Posterior cingulate gyrus (tissue), 11 donors: ENCODE results near the gene PHF19.

Source experiments
- DNase-seq, 10 donors: peaks; one replicate each; pipeline versions ENCODE4 v3.0.0 to v3.0.0-alpha.2; 2020 to 2021; ENCODE audit warnings: mixed read lengths in 3 of 10
- intact Hi-C: fragments of 100-400 bp; cut with DNase I; formaldehyde crosslinking; loops from one replicate; pipeline ENCODE4 v1.15.1; 2023

PHF19 gene

DNA sequence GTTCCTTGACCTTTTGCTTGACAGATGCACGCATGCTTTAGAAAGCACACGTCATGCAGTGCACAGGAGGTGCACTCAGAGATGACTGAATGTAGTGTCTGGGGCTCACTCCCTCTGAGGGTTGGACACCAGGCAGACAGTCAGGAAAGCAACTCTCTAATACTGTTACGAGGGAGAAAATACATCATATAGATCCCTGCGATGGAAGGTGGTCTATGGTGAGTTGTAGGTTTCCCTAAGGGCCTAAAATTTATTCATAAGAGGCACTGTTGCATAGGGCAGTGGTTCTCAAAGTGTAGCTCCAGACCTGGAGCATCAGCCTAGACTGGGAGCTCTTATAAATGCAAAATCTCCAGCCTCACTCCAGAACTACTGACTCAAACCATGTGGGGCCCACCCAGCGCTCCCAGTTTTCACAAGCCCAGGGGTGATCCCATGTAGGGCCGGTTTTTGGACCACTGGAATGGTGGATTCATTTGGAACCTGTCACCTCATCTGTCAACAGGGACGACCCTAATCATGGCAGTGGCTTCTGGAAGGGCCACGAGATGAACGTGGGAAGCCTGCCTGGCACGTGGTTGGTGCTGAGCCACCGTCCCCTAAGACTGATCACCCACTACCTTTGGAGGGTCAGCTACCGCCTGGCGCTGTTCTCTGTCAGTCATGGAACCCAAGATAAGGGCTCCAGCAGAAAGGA is 16.8 kb upstream of the PHF19 start:
- no peak for DNase-seq
- intact Hi-C loops, result no loop called here

DNA sequence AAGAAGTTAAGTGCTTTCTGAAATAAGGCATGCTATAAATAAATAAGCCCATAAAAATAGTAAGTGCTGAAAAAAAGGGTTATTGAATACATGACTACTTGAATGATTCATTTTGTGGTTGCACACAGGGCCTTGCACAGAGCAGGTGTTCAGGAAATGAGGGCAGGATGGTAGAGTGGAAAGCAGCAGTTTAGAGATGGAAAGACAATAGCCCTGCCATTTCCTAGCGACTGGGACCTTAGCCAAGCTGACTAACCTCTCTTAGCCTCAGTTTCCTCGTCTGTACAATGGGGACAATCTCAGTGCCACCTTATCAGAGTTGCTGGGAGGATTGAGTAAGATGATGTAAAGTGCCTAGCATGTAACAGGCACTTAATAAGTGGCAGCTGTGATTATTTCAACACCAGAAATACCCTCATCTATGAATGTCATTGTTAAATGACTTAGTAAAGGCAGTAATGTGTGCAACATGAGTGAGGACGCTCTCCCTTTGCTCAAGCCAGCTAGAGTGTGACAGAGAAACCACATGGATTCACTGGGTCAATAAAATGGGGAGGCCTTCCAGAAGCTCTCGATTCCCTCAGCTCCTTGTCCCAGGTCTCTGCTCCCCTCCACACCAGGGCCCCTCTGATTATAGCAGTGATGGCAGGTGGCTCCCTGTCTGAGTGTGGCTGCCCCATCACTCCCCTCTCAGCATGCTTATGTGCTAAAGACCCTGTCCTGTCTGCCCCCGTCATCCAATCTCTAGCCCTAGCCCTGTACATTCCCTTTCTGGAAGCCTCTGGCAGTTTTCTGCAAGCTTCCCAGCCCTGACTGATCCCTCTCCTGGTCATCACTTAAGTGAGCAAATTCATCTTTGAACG is 16.0 kb upstream of the PHF19 start:
- DNase-seq, result no peak
- intact Hi-C loops, result no loop called here

GRCh38 chr9:120891884-120892747 is 15.1 kb upstream of the PHF19 start:
- intact Hi-C loops, result no loop called here
- DNase-seq, result no peak

GRCh38 chr9:120891245-120891883 is 14.4 kb upstream of the PHF19 start:
- intact Hi-C loops, result no loop called here

DNA sequence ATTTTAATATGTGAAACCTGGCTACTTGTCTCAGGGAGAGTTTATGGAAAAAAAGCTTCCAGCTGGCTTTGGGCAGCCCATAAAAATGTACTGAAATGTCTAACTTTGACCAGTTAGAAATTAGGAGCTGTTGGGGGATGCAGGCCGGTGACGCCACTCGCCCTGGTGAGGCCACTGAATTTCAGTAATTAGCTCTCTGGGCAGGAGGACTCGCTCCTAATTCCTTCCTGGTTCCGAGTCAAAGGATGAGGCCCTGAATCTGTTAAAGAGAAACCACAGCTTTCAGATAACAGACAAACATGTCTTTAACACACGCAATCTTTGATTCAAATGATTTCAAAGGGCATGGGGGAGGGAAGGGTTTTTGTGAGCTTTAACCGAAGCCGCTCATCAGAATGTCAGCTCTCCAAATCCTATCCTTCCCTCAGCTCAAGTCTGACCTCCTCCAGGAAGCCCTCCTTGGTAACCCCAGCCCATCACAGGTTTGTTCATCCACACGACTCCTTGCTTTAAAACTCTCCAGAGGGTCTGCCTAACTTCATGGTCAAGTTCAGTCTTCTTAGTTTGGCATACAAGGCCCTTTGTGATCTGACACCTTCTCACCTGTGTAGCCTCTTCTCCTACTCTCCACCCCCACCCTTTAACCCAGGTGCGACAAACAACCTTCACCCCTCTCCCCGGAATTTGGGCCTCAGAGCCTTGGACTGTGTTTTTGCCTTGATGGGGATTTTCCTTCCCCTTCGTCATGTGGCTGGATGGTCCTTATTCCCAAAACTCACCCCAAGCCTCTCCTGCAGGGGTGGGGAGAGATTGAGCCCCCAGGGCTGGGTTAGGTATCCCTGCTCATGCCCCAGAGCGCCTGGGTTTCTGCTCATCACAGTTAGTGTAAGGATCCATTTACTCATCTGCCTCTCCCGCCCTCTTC is 13.6 kb upstream of the PHF19 start:
- no peak for DNase-seq
- intact Hi-C loops, result no loop called here

More at GRCh38 chr9:120891245-120891883, 14.4 kb upstream of the PHF19 start:
- no peak for DNase-seq

DNA sequence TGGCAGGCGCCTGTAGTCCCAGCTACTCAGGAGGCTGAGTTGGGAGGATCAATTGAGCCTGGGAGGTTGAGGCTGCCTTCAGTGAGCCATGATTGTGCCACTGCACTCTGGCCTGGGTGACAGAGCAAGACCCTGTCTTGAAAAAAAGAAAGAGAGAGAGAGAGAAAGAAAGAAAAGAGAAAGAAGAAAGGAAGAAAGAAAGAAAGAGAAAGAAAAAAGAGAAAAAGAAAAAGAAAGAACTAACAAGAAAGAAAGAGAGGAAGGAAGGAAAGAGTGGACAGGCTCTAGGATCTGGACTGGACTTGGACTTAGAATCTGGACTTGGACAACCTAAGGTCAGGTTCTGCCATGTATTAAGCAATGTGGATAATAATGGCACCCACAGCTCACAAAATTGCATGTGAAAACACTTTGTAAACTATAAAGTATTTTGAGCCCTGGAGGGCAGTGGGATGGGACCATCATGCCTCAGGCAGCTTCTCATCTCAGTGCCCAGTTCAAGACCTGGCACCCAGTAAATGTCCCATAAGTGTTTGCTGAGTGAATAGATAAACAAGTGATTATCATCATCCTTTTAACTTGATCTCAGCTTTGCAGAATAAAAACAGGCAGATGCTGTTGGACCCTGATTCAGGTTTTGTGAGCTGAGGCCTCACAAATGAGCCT is 12.8 kb upstream of the PHF19 start:
- intact Hi-C loops, result no loop called here
- no peak for DNase-seq

DNA sequence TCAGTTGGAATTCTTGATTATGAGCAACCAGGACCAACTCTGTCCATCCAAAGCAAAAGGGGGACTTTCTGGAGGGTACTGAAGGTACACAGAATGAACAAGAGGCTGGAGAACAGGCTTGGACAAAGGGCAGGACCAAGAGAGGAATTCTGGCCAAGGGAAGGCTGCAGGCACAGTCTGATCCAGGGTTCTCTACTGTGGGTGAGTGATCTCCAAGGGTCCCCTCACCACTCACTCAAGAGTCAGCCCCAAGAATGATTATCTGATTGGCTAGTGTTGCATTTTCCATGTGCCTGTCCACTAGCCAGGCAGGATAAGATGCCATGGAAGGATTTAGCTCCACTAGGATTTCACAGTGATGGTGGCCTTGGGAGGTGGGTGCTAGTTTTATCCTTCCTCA is 11.6 kb upstream of the PHF19 start:
- intact Hi-C loops, result no loop called here
- no peak for DNase-seq

GRCh38 chr9:120886490-120886967 is 9.5 kb upstream of the PHF19 start:
- DNase-seq, result no peak
- intact Hi-C loops, result no loop called here

DNA sequence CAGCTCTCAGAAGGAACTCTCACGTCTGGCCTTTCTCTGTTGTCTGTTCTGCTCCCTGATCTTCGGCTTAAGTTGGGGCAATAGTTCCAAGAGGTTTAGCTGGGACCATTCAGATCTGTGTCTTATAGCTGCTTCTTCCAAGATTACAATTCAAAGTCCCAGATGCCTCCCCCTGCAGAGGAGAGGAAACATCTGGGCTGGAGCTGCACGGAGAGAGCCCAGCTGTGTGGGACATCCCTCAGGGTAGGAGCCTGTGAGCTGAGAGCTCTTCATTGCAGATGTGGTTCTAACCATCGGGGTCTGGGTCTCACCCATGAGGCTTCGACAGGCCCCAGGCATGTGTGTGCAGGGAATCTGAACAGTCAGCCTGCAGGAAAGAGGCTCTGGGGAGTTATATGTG is 9.0 kb upstream of the PHF19 start:
- DNase-seq, result no peak
- intact Hi-C loops, result no loop called here

GRCh38 chr9:120885457-120885856 is 8.5 kb upstream of the PHF19 start:
- DNase-seq, result no peak
- intact Hi-C loops, result no loop called here

DNA sequence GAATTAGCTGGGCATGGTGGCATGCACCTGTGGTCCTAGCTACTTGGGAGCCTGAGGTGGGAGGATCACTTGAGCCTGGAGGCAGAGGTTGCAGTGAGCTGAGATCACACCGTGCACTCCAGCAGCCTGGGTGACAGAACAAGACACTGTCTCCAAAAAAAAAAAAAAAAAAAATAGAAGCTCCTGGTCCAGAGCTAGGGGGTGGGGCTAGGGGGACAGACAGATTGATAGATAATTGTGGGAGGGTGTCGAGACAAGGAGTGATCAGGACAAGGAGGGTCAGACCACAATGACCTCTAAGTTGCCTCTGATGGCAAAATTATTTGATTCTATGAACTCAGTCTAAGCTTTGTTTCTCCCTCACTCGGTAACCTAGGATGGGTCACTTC is 6.6 kb upstream of the PHF19 start:
- intact Hi-C loops, result no loop called here
- no peak for DNase-seq

DNA sequence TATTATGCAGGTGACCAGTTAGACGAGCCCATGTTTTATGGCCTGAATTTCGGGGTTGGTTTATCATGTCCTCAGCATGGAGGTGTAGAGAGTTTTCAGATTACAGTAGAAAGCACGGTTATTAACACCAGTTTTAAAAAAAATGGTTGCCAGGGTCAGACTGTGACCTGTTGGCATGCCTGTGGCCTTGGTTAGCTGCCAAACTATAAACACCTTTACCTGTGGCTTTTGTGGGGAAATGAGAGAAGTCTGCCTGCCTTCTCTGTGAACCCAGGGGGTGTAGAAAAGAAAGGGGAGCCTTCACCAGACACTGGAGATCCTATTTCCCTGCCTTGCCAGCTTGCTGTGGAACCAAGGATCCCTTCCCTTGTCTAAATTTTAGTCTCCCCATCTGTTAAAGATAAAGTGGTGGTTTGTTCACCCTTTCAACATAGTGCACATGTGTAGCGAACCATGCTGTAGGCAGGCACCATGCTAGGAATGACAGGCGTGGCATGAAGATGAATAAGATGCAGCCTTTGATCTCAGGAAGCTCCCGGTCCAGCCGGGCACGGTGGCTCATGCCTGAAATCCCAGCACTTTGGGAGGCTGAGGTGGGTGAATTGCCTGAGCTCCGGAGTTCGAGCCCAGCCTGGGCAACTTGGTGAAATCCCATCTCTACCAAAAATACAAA is 6.1 kb upstream of the PHF19 start:
- intact Hi-C loops, result no loop called here

GRCh38 chr9:120879446-120879845 is 2.5 kb upstream of the PHF19 start:
- intact Hi-C loops, result loop anchor here (5.0 to 10.0 kb wide), 2 partner anchors 37 to 195 kb away; partner anchors contain the start of genes CNTRL and PSMD5
- no peak for DNase-seq

More for the DNA sequence above, 6.1 kb upstream of the PHF19 start:
- DNase-seq, result no peak

GRCh38 chr9:120878188-120879130 is 1.5 kb upstream of the PHF19 start:
- intact Hi-C loops, result loop anchor here (5.0 to 10.0 kb wide), 2 partner anchors 36 to 196 kb away; partner anchors contain the start of genes CNTRL and PSMD5
- peak in 1 of 10 donors; percentile 43 for DNase-seq

DNA sequence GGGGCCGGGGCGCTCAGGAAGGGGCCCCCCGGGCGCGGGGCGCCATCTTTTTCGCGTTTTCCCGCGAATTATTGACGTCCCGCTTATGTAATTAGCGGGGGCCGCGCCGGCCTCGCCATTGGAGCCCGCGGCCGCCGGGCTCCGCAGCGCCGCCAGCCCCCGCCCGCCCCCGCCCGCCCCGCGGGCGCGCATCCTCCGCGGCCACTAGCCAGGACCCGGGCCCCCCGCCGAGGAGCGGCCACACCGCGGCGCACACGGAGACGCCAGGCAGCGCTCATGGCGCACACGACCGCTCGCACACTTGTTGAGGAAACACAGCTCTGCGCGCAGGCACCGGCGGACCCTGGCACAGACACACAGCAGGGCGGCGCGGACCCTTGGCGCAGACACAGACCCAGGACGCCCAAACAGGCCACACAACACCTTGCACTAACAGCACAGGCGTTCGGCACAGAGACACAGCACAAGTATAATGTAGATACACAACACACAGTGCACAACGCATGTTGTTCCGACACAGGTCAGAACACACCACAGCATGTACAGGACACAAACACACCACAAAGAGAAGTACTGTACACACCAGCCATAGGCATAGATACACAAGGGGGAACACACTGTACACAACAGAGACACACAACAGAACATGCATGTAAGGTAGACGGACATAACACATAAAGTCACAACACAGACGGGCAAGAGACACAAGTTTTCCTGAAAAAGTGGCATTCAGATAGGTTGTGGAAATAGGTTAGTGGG is 467 bp upstream of the PHF19 start:
- peak; percentile 51 to 95 (median 72) for DNase-seq
- intact Hi-C loops, result loop anchor here (2.0 to 10.0 kb wide), 3 partner anchors 35 to 197 kb away; partner anchors contain the start of genes CNTRL and PSMD5
